ENCODE data around the gene RRM2. TPM values are rescaled to one million over a fixed set of nuclear protein-coding genes. Genes with fewer than 3 reads are reported as not detected.

The RRM2 gene
- polyA plus RNA-seq, 3 donors = 1.5 TPM; not detected in 2

DNA sequence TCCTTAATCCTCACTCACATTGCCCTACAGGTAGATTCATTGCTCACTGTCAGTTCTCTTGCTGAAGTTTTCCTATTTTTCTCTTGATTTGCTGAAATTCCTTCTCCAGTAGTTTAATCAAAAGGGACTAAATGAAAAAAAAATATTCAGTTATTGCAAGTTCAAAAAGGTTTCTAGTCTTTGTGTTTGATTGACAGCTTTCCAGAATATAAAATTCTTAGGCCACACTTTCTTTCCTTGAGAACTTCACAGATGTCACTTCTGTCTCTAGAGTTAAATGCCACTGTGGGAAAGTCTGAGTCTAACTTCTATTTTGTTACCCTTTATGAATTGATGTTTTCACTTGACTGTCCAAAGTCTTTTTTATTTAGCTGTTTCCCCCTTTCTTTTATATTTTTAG lies 25.7 kb downstream of the RRM2 start:
- no peaks in the 10 kb centered on the region for H3K4me1 Mint-ChIP-seq
- no peak for DNase-seq

DNA sequence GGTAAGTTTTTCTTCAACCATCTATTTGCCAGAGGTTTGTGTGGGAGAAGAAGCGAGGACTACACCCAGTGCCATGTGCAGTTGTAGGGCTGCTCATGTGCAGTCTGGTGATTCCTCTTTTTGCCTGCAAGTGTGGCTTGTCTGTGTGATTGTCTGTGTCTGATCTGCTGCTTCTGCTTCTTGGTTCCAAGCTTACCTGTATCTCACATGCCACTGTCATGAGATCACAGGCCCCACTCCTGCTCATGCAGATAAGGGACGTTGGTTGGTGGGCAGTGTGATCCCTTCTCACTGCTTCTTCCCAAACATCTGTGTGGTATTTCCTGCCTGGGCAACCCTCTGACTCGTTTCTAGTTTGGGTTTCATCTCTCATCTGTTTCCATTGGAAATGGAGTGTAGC lies 27.1 kb downstream of the RRM2 start:
- 50% methylated on average over 2 of the region's 3 CpGs for WGBS (ENCODE audit: insufficient coverage)

More for the DNA sequence above, 25.7 kb downstream of the RRM2 start:
- Histone ChIP-seq H3K27me3 (ENCODE audit: control insufficient read depth in 2 of 2, insufficient read depth in 2 of 2, low read length in 2 of 2) (no peaks in the 10 kb centered on the region), H3K9ac (ENCODE audit: insufficient read depth, low read length, poor library complexity, severe bottlenecking) (no peak overlapping the region), H3K4me3 (replicated peaks in 1 of 3; ENCODE audit: low read depth in 2 of 3, low read length in 3 of 3) (no peak overlapping the region), H2AFZ (ENCODE audit: insufficient read depth, low read depth, low read length, poor library complexity, severe bottlenecking) (no peak overlapping the region), H3K4me2 (replicated peaks; ENCODE audit: extremely low read depth, low read length, poor library complexity, severe bottlenecking) (no peak overlapping the region), H3K4me1 (ENCODE audit: control insufficient read depth in 1 of 2, insufficient read depth in 2 of 2, low read length in 2 of 2) (no peaks in the 10 kb centered on the region), H4K20me1 (ENCODE audit: insufficient read depth, low read length) (no peaks in the 10 kb centered on the region), H3K27ac (ENCODE audit: low read depth in 1 of 2, low read length in 2 of 2) (no peak overlapping the region), H3K9me3 (replicated peaks in 1 of 2; ENCODE audit: control insufficient read depth in 1 of 2, insufficient read depth in 1 of 2, low read length in 2 of 2) (no peaks in the 10 kb centered on the region), H3K36me3 (replicated peaks in 1 of 2; ENCODE audit: control insufficient read depth in 1 of 2, insufficient read depth in 2 of 2, low read length in 2 of 2) (peaks cover 21 to 76% of the 10 kb centered on the region in 2 donors), H3K79me2 (ENCODE audit: insufficient read depth, low read length) (peaks cover 3% of the 10 kb centered on the region)
- Mint-ChIP-seq H3K9me3 (peaks cover 0 to 2% (median 0%) of the 10 kb centered on the region in 7 donors), H3K27me3 (ENCODE audit: low read depth in 3 of 3) (no peaks in the 10 kb centered on the region), H3K27ac (peak overlapping the region in 1 of 7 donors; percentile 49), H3K4me3 (no peak overlapping the region), H3K36me3 (peaks cover 52 to 74% of the 10 kb centered on the region in 2 donors)
- intact Hi-C loops (cut with micrococcal nuclease) = no loop called here
- TF ChIP-seq, protein P1, sequence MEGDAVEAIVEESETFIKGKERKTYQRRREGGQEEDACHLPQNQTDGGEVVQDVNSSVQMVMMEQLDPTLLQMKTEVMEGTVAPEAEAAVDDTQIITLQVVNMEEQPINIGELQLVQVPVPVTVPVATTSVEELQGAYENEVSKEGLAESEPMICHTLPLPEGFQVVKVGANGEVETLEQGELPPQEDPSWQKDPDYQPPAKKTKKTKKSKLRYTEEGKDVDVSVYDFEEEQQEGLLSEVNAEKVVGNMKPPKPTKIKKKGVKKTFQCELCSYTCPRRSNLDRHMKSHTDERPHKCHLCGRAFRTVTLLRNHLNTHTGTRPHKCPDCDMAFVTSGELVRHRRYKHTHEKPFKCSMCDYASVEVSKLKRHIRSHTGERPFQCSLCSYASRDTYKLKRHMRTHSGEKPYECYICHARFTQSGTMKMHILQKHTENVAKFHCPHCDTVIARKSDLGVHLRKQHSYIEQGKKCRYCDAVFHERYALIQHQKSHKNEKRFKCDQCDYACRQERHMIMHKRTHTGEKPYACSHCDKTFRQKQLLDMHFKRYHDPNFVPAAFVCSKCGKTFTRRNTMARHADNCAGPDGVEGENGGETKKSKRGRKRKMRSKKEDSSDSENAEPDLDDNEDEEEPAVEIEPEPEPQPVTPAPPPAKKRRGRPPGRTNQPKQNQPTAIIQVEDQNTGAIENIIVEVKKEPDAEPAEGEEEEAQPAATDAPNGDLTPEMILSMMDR (IDR thresholded peaks at IDR 0.05) = no peak

More for the DNA sequence above, 27.1 kb downstream of the RRM2 start:
- H3K9me3 ChIP-seq (replicated peaks in 1 of 2; ENCODE audit: control insufficient read depth in 1 of 2, insufficient read depth in 1 of 2, low read length in 2 of 2) = no peaks in the 10 kb centered on the region
- DNase-seq = no peak
- no peak overlapping the region for H3K4me3 ChIP-seq (replicated peaks in 1 of 3; ENCODE audit: low read depth in 2 of 3, low read length in 3 of 3)
- no peak overlapping the region for H3K4me2 ChIP-seq (replicated peaks; ENCODE audit: extremely low read depth, low read length, poor library complexity, severe bottlenecking)
- intact Hi-C loops (cut with micrococcal nuclease) = no loop called here
- Mint-ChIP-seq H3K36me3 (peaks cover 47 to 72% of the 10 kb centered on the region in 2 donors), H3K27me3 (ENCODE audit: low read depth in 3 of 3) (no peaks in the 10 kb centered on the region), H3K9me3 (peaks cover 0 to 2% (median 0%) of the 10 kb centered on the region in 7 donors), H3K27ac (peak overlapping the region in 1 of 7 donors; percentile 32), H3K4me3 (no peak overlapping the region), H3K4me1 (no peaks in the 10 kb centered on the region)
- no peaks in the 10 kb centered on the region for H3K27me3 ChIP-seq (ENCODE audit: control insufficient read depth in 2 of 2, insufficient read depth in 2 of 2, low read length in 2 of 2)
- H3K4me1 ChIP-seq (ENCODE audit: control insufficient read depth in 1 of 2, insufficient read depth in 2 of 2, low read length in 2 of 2) = no peaks in the 10 kb centered on the region
- TF ChIP-seq, protein P1 (IDR thresholded peaks at IDR 0.05) = no peak
- H3K9ac ChIP-seq (ENCODE audit: insufficient read depth, low read length, poor library complexity, severe bottlenecking) = no peak overlapping the region
- no peaks in the 10 kb centered on the region for H4K20me1 ChIP-seq (ENCODE audit: insufficient read depth, low read length)
- H3K36me3 ChIP-seq (replicated peaks in 1 of 2; ENCODE audit: control insufficient read depth in 1 of 2, insufficient read depth in 2 of 2, low read length in 2 of 2) = peaks cover 17 to 71% of the 10 kb centered on the region in 2 donors
- H2AFZ ChIP-seq (ENCODE audit: insufficient read depth, low read depth, low read length, poor library complexity, severe bottlenecking) = no peak overlapping the region
- no peak overlapping the region for H3K27ac ChIP-seq (ENCODE audit: low read depth in 1 of 2, low read length in 2 of 2)
- H3K79me2 ChIP-seq (ENCODE audit: insufficient read depth, low read length) = peaks cover 3% of the 10 kb centered on the region
